GM19328 (cell line): ENCODE results near the gene YAP1.

Experiments
- ATAC-seq: cut with Tn5 transposase; IDR thresholded peaks from one replicate; pipeline ENCODE4 v1.9.1; 2021; ENCODE audit warnings: mild to moderate bottlenecking, moderate library complexity; ENCODE audit not compliant: unreplicated experiment

Gene YAP1

DNA sequence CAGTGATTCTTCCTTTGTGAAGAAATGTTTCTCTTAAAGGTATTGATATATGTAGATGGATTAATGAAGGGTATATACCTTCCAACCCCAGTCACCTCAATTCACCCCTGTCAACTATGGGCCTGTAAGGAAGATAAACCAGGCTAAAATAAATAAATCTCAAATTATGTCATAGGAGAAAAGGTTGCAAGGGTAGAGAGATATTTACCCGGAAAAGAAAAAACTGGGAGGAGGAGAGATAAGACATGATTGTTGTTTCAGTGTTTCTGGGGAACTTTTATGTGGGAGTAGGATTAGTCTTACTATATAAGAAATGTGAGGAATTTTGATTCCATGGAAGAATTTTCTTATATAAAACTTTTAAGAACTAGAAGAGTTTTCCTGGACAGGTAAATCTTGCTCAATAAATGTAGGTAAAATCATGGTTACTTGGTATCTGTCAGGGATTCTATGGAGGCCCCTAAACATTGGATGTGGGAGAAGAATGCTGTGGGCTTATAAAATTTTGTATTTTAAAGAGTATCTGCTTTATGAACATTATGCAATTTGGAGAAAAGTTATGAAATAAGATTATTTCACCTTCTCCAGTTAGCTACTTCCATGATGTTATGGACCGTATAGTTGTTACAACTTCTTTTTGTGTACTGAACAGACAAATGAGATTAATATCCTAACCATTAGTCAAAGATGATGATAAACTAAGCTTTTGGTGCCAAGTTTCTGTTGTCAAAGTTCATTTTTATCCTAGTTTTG is 6.4 kb downstream of the YAP1 start:
- no peak for ATAC-seq

- ATAC-seq, result no peak
These were observed 7.3 kb downstream of the YAP1 start for GRCh38 chr11:102117472-102118113.

DNA sequence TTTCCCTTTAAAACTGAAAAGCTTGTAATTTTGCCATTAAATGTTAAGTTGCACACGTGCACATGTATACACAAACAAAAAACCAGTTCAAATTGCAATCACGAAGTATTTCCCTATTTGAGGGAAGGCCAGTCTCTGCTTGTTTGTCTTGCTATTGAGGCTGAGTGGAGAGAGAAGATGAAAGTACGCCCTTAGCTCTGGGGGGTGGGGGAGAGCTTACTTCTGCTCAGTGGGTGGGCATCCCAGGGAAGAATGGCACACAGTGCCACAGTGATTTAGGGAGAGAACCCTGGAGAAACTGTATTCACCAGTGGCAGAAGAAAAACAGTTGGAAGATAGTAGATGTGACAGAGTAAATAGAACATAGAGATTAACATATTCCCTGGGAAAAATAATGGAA is 8.7 kb downstream of the YAP1 start:
- ATAC-seq, result no peak

DNA sequence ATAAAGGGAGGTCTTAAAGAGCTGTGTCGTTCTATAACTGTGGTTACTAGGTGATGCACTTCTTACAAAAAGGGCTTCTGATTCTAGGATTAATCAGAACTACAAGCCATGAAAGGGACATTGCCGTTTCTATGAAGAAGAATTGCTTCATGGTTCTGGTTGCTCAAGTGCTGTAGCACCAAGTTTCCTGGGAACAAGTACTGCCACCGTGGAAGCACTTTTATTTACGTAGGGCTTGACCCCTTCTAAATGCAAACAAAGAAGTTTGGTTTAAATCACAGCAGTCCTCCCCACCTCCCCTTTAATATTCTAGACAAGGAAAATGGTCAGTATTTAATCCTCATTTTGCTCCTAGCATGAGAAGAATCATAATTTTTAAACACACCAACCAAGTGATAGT is 9.8 kb downstream of the YAP1 start:
- no peak for ATAC-seq

DNA sequence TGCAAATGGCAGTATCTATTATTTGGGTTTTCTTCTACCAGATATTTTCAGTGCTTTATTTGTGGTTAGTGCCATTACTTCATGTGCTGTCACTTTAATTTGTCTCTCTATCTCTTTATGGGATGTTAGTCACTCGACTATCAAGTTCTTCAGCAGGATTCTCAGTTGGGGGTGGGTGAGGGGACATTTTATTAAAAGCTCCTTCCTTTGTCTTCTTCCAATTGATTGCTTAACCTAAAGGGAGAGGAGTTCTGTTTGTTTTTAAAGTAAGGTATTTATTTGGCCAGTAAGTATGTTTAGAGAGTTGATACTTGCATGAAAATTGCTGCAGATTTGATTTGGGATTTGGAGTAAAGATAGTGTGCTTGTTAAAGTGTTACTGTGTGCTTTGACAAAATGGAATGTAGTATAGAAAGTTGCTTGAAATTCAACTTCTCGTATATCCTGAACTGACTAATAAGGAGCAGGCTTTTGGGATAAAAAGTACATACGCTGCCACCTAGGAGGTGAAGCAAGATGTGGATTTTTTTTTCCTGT is 10.3 kb downstream of the YAP1 start:
- no peak for ATAC-seq

- ATAC-seq, result no peak
These were observed 11.1 kb downstream of the YAP1 start for GRCh38 chr11:102121329-102121728.

- ATAC-seq, result no peak
These were observed 24.4 kb downstream of the YAP1 start for GRCh38 chr11:102134597-102134996.

GRCh38 chr11:102135256-102135655 is 25.0 kb downstream of the YAP1 start:
- ATAC-seq, result no peak

GRCh38 chr11:102138223-102138622 is 28.0 kb downstream of the YAP1 start:
- ATAC-seq, result no peak

- no peak for ATAC-seq
These were observed 28.4 kb downstream of the YAP1 start for GRCh38 chr11:102138670-102139069.

GRCh38 chr11:102139081-102139498 is 28.8 kb downstream of the YAP1 start:
- no peak for ATAC-seq

- ATAC-seq, result no peak
These were observed 32.1 kb downstream of the YAP1 start for GRCh38 chr11:102142333-102142732.

- no peak for ATAC-seq
These were observed 33.6 kb downstream of the YAP1 start for GRCh38 chr11:102143867-102144266.

DNA sequence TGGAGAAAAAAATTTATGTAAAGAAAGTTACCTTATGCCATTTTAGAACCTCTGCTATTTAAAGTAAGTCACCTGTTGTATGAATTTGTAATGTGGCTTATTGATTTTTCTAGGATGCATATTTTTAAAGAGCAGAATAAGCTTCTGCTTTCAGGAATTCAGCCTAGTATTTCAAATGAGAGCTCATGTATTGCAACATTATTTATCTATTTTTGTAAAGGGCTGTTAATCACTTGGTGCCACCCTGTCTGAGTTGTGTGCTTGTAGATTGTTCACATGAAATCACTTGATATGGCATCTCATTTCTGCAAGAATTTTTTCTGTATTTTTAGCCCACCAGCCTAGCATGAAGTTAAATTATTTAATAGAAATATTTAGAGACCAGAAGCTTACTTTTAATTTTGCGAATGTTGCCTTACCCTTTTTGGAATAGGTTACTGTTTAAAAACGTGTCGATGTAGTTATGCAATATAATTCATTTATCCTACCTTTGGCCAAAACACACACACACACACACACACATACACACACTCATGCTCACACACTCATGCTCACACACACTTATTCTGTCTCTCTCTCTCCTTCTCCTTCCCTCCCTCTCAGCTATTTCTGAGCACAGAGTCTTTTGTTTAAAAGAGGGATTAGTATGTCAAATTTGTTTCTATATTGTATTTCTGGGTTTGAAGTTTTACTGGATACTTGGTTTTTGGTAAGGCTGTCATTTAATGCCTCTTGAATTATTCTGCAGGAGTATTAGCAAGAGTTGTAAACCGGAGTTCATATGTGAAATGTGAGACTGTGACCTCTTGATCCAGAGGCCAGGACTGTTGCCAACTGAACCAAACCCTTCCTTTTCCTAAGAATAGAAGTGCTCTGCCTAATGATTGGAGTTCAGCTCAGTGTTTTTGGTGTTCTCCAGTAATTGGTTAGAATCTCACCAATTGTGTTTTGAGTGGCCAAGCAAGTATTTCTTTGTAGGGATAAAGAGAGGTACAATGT is 34.4 kb downstream of the YAP1 start:
- no peak for ATAC-seq

DNA sequence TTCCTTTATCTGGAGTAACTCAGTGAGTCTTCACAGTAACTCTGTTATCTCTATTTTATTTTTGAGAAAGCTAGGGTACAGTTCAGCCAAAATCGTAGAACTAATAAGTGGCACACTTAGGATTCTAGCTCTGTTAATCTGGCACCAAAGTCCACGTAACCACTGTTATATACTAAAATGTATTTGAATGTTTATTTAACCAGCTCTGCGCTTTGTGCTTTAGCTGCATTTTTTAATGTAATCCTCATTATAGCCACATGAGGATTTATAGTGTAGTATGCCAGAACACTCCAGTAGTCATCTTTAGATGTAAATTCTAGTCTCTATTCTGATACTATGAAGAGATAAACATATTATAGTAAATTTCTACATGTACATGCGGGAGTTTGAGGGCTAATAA is 36.8 kb downstream of the YAP1 start:
- ATAC-seq, result no peak

DNA sequence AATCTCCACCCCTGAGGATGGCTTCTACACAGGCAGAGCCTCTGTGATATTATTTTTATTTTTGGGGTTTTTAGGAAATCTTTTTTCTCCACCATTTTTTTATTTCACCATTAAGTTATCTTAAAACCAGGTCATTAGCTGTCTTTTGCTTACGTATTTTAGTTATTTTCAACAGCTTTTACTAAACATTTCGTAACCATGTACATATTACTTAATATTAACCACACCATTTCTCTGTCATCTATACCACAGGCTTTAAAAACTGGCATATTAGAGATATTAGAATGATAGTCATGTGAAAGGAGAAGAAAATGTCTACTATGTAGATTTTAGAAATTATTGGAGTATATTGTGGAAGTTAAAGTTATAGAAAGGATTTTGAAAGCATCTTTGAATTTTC is 37.4 kb downstream of the YAP1 start:
- no peak for ATAC-seq

DNA sequence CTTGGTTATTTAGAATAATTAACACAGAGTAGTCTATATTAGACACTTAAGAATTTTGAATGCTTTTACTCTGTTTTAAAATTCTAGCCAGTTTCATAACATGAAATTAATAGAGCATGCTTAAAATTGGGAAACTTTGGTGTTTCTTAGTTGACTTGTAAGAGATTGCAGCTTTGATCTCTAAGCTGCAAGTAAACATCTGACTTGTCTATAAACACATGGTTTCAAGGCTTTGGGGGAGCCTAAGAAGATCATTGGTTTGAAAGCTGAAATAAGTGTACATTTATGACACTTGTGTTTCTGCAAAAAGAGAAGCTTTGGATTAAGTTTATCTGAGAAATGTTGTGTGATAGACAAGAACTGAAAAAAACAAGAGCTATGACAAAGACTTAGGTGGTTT is 37.8 kb downstream of the YAP1 start:
- no peak for ATAC-seq

GRCh38 chr11:102151784-102152525 is 41.7 kb downstream of the YAP1 start:
- ATAC-seq, result no peak

DNA sequence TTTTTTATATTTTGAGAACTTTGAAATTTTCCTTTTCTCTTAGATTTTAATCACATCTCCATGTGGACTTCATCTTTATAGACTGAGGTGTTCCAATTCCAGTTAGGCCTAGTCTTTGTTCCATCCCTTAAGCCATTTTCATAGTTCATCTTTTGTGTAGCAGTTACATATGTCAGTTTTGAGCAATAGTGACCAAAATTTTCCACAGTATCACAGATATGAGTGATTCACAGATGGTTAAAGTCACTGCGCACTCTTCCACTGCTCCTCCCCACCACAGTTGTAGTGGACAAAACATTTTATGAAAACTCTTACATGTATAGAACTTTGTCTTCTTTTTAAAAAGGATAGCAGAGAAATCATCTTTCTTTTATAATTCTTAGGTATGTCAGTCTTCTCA is 42.8 kb downstream of the YAP1 start:
- ATAC-seq, result no peak

- no peak for ATAC-seq
These were observed 44.6 kb downstream of the YAP1 start for GRCh38 chr11:102154806-102155205.

- no peak for ATAC-seq
These were observed 45.4 kb downstream of the YAP1 start for GRCh38 chr11:102155676-102156075.
